K562 (cell line): ENCODE data around the gene MINDY4B. TPM values are rescaled to one million over a fixed set of nuclear protein-coding genes. Genes with fewer than 3 reads are reported as not detected.

ENCODE experiments used
- ATAC-seq: fragments of 200-7000 bp; cut with Tn5 transposase; 3 replicates; pipeline ENCODE4 v1.9.1; 2020; ENCODE audit warnings: moderate library complexity
- BruUV-seq: library from RNA; stranded (reverse); fragments of 400-500 nt; replicated peaks from 2 replicates; lab custom pipeline; 2021; lab: Mats Ljungman, UMichigan
- CTCF ChIA-PET: fragments of 300-600 bp; formaldehyde crosslinking; extraction: SDS; loops from one replicate; lab custom pipeline; 2021; ENCODE audit warnings: low intra/inter-chr PET ratio; lab: Yijun Ruan, JAX
- POLR2A ChIA-PET: fragments of 300-600, 350-650 bp; sonication (Branson Sonifier 250); formaldehyde crosslinking; extraction: SDS; loops from one replicate; lab custom pipeline; 2021; ENCODE audit warnings: antibody characterized with exemption, inconsistent platforms; lab: Yijun Ruan, JAX
- DNase-seq, 4 experiments: peaks; one replicate each; pipeline versions ENCODE4 v3.0.0 to v3.0.0-alpha.2; 2011 to 2018; ENCODE audit warnings: low spot score in 3 of 4, mixed read lengths in 3 of 4; ENCODE audit errors: extremely low read depth in 1 of 4
- FAIRE-seq: peaks from 2 replicates; lab custom pipeline; 2011; peaks lifted over from hg19 to GRCh38; lab: Jason Lieb, UNC
- H2AFZ ChIP-seq: 2 replicates; pipeline ENCODE4 v1.6.0; 2011; ENCODE audit warnings: low read depth, low read length, control low read depth, inconsistent platforms
- H3K27ac ChIP-seq: fragments of 200-600 bp; 3 replicates; pipeline ENCODE4 v1.8.0; 2011; ENCODE audit warnings: low read depth, mild to moderate bottlenecking, control low read depth, inconsistent platforms, low read length, moderate library complexity, mixed read lengths; ENCODE audit errors: extremely low read depth
- H3K27me3 ChIP-seq, 2 experiments: fragments of 300-600 bp in 1 of 2; 2 replicates in 1 of 2; 3 replicates in 1 of 2; pipeline versions ENCODE4 v1.6.0 to v1.8.0; 2011; ENCODE audit warnings: inconsistent platforms in 2 of 2, low read length in 2 of 2, mild to moderate bottlenecking in 1 of 2, mixed read lengths in 1 of 2, moderate library complexity in 1 of 2; ENCODE audit not compliant: control insufficient read depth in 2 of 2, insufficient read depth in 2 of 2
- H3K36me3 ChIP-seq: fragments of 300-600 bp; 3 replicates; pipeline ENCODE4 v1.8.0; 2011; ENCODE audit warnings: mild to moderate bottlenecking, low read length, inconsistent platforms; ENCODE audit not compliant: control insufficient read depth, insufficient read depth
- H3K4me1 ChIP-seq, 2 experiments: fragments of 200-600 bp in 1 of 2; replicated peaks in 1 of 2; 2 replicates in 1 of 2; 3 replicates in 1 of 2; pipeline versions ENCODE4 v1.5.1 to v1.8.0; 2011; ENCODE audit warnings: inconsistent platforms in 2 of 2, low read length in 2 of 2, mild to moderate bottlenecking in 1 of 2, mixed read lengths in 1 of 2, moderate library complexity in 1 of 2; ENCODE audit not compliant: control insufficient read depth in 2 of 2, insufficient read depth in 2 of 2
- H3K4me2 ChIP-seq: 2 replicates; pipeline ENCODE4 v1.6.1; 2011; ENCODE audit warnings: low read length, control low read depth, inconsistent platforms, mixed read lengths; ENCODE audit not compliant: insufficient read depth
- H3K4me3 ChIP-seq: fragments of 200-600 bp; sonication (generic), shearing (Covaris generic); 2 replicates; pipeline ENCODE4 v1.5.1; 2016; ENCODE audit warnings: control low read depth, inconsistent platforms
- H3K79me2 ChIP-seq: fragments of 200-600 bp; 3 replicates; pipeline ENCODE4 v1.8.0; 2011; ENCODE audit warnings: low read length, inconsistent platforms; ENCODE audit not compliant: control insufficient read depth, insufficient read depth
- H3K9ac ChIP-seq, 2 experiments: 2 replicates each; pipeline versions ENCODE4 v1.6.0 to v1.6.1; 2011; ENCODE audit warnings: low read depth in 2 of 2, low read length in 2 of 2, control low read depth in 1 of 2, inconsistent platforms in 1 of 2, mild to moderate bottlenecking in 1 of 2, mixed read lengths in 1 of 2; ENCODE audit not compliant: insufficient read depth in 1 of 2
- H3K9me1 ChIP-seq: one replicate; pipeline ENCODE4 v1.6.0; 2011; ENCODE audit warnings: inconsistent platforms, mild to moderate bottlenecking, low read length, moderate library complexity; ENCODE audit not compliant: control insufficient read depth, insufficient read depth
- H3K9me3 ChIP-seq: replicated peaks from 2 replicates; pipeline ENCODE4 v1.5.1; 2011; ENCODE audit warnings: low read depth, low read length, inconsistent platforms; ENCODE audit not compliant: control insufficient read depth, insufficient read depth
- H4K20me1 ChIP-seq: replicated peaks from 2 replicates; pipeline ENCODE4 v1.6.1; 2011; ENCODE audit warnings: low read length, inconsistent platforms, mixed read lengths; ENCODE audit not compliant: control insufficient read depth, insufficient read depth
- ILK ChIP-seq: fragments of 450-650 bp; IDR thresholded peaks from 2 replicates; pipeline ENCODE4 v1.6.1; 2016; ENCODE audit warnings: missing genetic modification characterization, low read depth, mild to moderate bottlenecking, missing compliant biosample characterization, moderate library complexity, borderline replicate concordance
- KDM4B ChIP-seq, 2 experiments: fragments of 450-650 bp in 1 of 2; sonication (generic) in 1 of 2; IDR thresholded peaks; 2 replicates each; pipeline ENCODE4 v1.6.1; 2016 to 2017; ENCODE audit warnings: borderline replicate concordance in 2 of 2, antibody characterized with exemption in 1 of 2, low read depth in 1 of 2, mild to moderate bottlenecking in 1 of 2
- NELFE ChIP-seq: IDR thresholded peaks from 2 replicates; pipeline ENCODE4 v1.6.1; 2011; ENCODE audit warnings: mild to moderate bottlenecking; ENCODE audit not compliant: insufficient read depth, insufficient read length
- PBX2 ChIP-seq, 2 experiments: IDR thresholded peaks in 1 of 2; conservative IDR thresholded peaks in 1 of 2; 2 replicates each; pipeline ENCODE4 v1.6.1; 2016; ENCODE audit warnings: low read depth in 2 of 2, mild to moderate bottlenecking in 1 of 2, missing compliant biosample characterization in 1 of 2, missing genetic modification characterization in 1 of 2, moderate library complexity in 1 of 2
- PTRF ChIP-seq: fragments of 450-650 bp; IDR thresholded peaks from 2 replicates; pipeline ENCODE4 v1.6.1; 2016; ENCODE audit warnings: mild to moderate bottlenecking, missing genetic modification characterization, missing compliant biosample characterization
- PYGO2 ChIP-seq: fragments of 450-650 bp; IDR thresholded peaks from 2 replicates; pipeline ENCODE4 v1.6.1; 2016; ENCODE audit warnings: mild to moderate bottlenecking, missing genetic modification characterization, moderate library complexity, missing compliant biosample characterization
- RBM22 ChIP-seq: fragments of 200-400 bp; formaldehyde crosslinking; IDR thresholded peaks from 2 replicates; pipeline ENCODE4 v1.6.1; 2018; ENCODE audit warnings: low read length, low read depth; ENCODE audit not compliant: poor library complexity, severe bottlenecking
- RBM34 ChIP-seq: fragments of 200-400 bp; formaldehyde crosslinking; IDR thresholded peaks from 2 replicates; pipeline ENCODE4 v1.6.1; 2018; ENCODE audit warnings: low read length, borderline replicate concordance; ENCODE audit not compliant: insufficient read depth
- RFX1 ChIP-seq: fragments of 450-650 bp; IDR thresholded peaks from 2 replicates; pipeline ENCODE4 v1.6.1; 2016; ENCODE audit warnings: mild to moderate bottlenecking, moderate library complexity
- TEAD4 ChIP-seq, 2 experiments: sonication (generic) in 1 of 2; formaldehyde crosslinking in 1 of 2; IDR thresholded peaks; 2 replicates each; pipeline versions ENCODE4 v1.6.1 to v1.8.0; 2012 to 2022; ENCODE audit warnings: borderline replicate concordance in 1 of 2, inconsistent platforms in 1 of 2, low read length in 1 of 2, mild to moderate bottlenecking in 1 of 2, missing genetic modification reagents in 1 of 2
- ZNF408 ChIP-seq: fragments of 250-450 bp; sonication (Bioruptor Pico); IDR thresholded peaks from 2 replicates; pipeline ENCODE4 v1.4.0; 2020; ENCODE audit warnings: low read depth, mild to moderate bottlenecking, moderate library complexity
- ZNF589 ChIP-seq: fragments of 200-800 bp; sonication (Bioruptor generic); IDR thresholded peaks from 2 replicates; pipeline ENCODE4 v1.6.1; 2016; ENCODE audit warnings: low read depth, missing genetic modification characterization, missing compliant biosample characterization
- WGBS: fragments of 100-300 bp; shearing (Covaris generic); methylation state at CpG from one replicate; pipeline ENCODE4 v1.1.6; 2016; ENCODE audit warnings: low coverage, mixed read lengths; ENCODE audit not compliant: insufficient coverage; ENCODE audit errors: missing lambda C conversion rate; 5-methylcytosine and 5-hydroxymethylcytosine counted together
- in situ Hi-C: fragments of 300-500 bp; cut with MboI; formaldehyde crosslinking; loops from 4 replicates; pipeline ENCODE4 v1.15.0; 2018; ENCODE audit warnings: inconsistent platforms, mixed read lengths
- intact Hi-C: fragments of 100-400 bp; cut with micrococcal nuclease; formaldehyde crosslinking; loops from 2 replicates; pipeline ENCODE4 v1.14.2; 2022
- polyA plus RNA-seq, 8 experiments: library from polyadenylated mRNA; depleted of rRNA in 4 of 8; stranded (reverse) in 5 of 8; unstranded in 3 of 8; fragments of >200 nt; fragmentation: Nextera tagmentation in 2 of 8; fragmentation: Illumina TruSeq in 1 of 8; extraction: Ambion mirVana in 2 of 8; extraction: Trizol in 1 of 8; gene quantifications; 2 replicates each; pipeline versions ENCODE4 v1.2.1 to v1.2.3, GENCODE V29; 2011 to 2014; ENCODE audit warnings: inconsistent platforms in 1 of 8, missing spikeins in 1 of 8
- total RNA-seq, 7 experiments: library from RNA; depleted of rRNA in 6 of 7; stranded (reverse); fragments of >200 nt in 6 of 7; fragmentation: Illumina TruSeq in 2 of 7; extraction: Trizol in 2 of 7; gene quantifications; 2 replicates each; pipeline versions ENCODE4 v1.2.1 to v1.2.3, GENCODE V29; 2011 to 2021; ENCODE audit warnings: low replicate concordance in 1 of 7

MINDY4B gene
- total and polyA plus RNA-seq, 9 of the 15 experiments (the other 6 are each of a cell fraction or from before 2014, with no cell fraction given) = not detected

DNA sequence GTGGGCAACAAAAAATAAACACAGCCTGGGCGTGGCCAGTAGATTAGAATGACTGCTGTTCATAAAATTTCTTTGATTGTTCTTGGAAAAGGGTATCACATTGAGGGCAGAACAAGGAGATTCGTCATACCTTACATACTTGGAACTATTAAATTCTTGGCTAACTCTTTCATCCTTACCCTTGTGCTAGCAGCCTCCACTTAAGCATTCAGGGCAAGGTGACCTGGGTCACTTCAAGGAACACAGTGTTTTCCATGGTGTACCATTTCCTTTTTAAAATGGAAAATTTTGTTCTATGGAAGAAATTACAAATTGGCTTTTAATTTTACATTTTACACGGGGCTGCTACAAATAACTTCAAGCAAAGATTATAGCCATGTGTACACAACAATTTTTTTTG is 60.8 kb downstream of the MINDY4B start:
- no peaks in the 10 kb centered on the region for H3K9me3 ChIP-seq
- TF ChIP-seq RFX1 (no peak), PTRF (tag) (no peak), PYGO2 (tag) (no peak), NELFE (no peak), ZNF589 (CRISPR knock-in tag) (no peak), PBX2 (CRISPR knock-in tag; IDR thresholded peaks at IDR 0.05; ENCODE audit: low read depth) (no peak), PBX2 (tag; conservative IDR thresholded peaks at IDR 0.05; ENCODE audit: low read depth) (no peak), KDM4B (IDR thresholded peaks at IDR 0.05; ENCODE audit: borderline replicate concordance in 2 of 2, low read depth in 1 of 2) (no peak), TEAD4 (IDR thresholded peaks at IDR 0.05; ENCODE audit: low read length) (no peak), TEAD4 (CRISPR knock-in tag; IDR thresholded peaks at IDR 0.05; ENCODE audit: borderline replicate concordance) (no peak), ZNF408 (CRISPR knock-in tag) (no peak), RBM34 (no peak), ILK (no peak), RBM22 (no peak)
- FAIRE-seq = no peak

More for the DNA sequence above, 60.8 kb downstream of the MINDY4B start:
- BruUV-seq = no TSS peak
- POLR2A ChIA-PET = interaction anchor here (0.9 kb wide), 1 partner anchor 626 kb away, joined by 3 read pairs; no protein-coding TSS in a partner anchor
- Histone ChIP-seq H4K20me1 (no peaks in the 10 kb centered on the region), H3K36me3 (no peaks in the 10 kb centered on the region), H3K4me3 (no peak overlapping the region), H3K9ac (no peak overlapping the region), H2AFZ (no peak overlapping the region), H3K4me1 (no peaks in the 10 kb centered on the region), H3K27ac (no peak overlapping the region), H3K79me2 (no peaks in the 10 kb centered on the region), H3K9me1 (no peaks in the 10 kb centered on the region), H3K27me3 (no peaks in the 10 kb centered on the region), H3K4me2 (no peak overlapping the region)
- intact Hi-C loops = no loop called here
- CTCF ChIA-PET = no interaction called here
- ATAC-seq (no peak), DNase-seq (no peak)
- 0% methylated on average over 3 of the region's 3 CpGs for whole genome bisulfite sequencing
- in situ Hi-C loops = loop anchor here (10.0 kb wide), 1 partner anchor 120 kb away; no protein-coding TSS in a partner anchor
